DND-41 (cell line): Measurements from ENCODE around the gene DUSP10.

ENCODE experiments used
- ATAC-seq: fragments of 200-7000 bp; cut with Tn5 transposase; 3 replicates; pipeline ENCODE4 v1.9.1; 2021; ENCODE audit warnings: low read depth; ENCODE audit not compliant: insufficient read depth
- DNase-seq: peaks from one replicate; pipeline ENCODE4 v3.0.0-alpha.2; 2020
- H2AFZ ChIP-seq: 2 replicates; pipeline ENCODE4 v1.6.0; 2012; ENCODE audit warnings: low read depth, low read length
- H3K27ac ChIP-seq: 2 replicates; pipeline ENCODE4 v1.5.1; 2012; ENCODE audit warnings: low read length, inconsistent platforms
- H3K27me3 ChIP-seq: fragments of 200-600 bp; sonication (generic); 2 replicates; pipeline ENCODE4 v1.6.0; 2012; ENCODE audit warnings: low read length, mild to moderate bottlenecking, inconsistent platforms; ENCODE audit not compliant: insufficient read depth, poor library complexity
- H3K36me3 ChIP-seq: 2 replicates; pipeline ENCODE4 v1.5.1; 2012; ENCODE audit warnings: low read length, inconsistent platforms; ENCODE audit not compliant: insufficient read depth
- H3K4me1 ChIP-seq: 2 replicates; pipeline ENCODE4 v1.5.1; 2012; ENCODE audit warnings: mild to moderate bottlenecking, low read length; ENCODE audit not compliant: insufficient read depth
- H3K4me2 ChIP-seq: 2 replicates; pipeline ENCODE4 v1.6.0; 2012; ENCODE audit warnings: mild to moderate bottlenecking, moderate library complexity, low read length, inconsistent platforms; ENCODE audit not compliant: insufficient read depth
- H3K4me3 ChIP-seq, 2 experiments: fragments of 200-600 bp in 1 of 2; shearing (Covaris generic) in 1 of 2; 2 replicates each; pipeline ENCODE4 v1.5.1; 2012 to 2016; ENCODE audit warnings: inconsistent platforms in 2 of 2, low read length in 2 of 2, mild to moderate bottlenecking in 2 of 2, low read depth in 1 of 2, moderate library complexity in 1 of 2
- H3K79me2 ChIP-seq: 2 replicates; pipeline ENCODE4 v1.6.0; 2012; ENCODE audit warnings: low read length, inconsistent platforms; ENCODE audit not compliant: insufficient read depth
- H3K9ac ChIP-seq: 2 replicates; pipeline ENCODE4 v1.6.0; 2012; ENCODE audit warnings: low read depth, mild to moderate bottlenecking, inconsistent platforms, low read length, moderate library complexity
- H3K9me3 ChIP-seq: 2 replicates; pipeline ENCODE4 v1.5.1; 2012; ENCODE audit warnings: low read length, moderate library complexity, mild to moderate bottlenecking, inconsistent platforms; ENCODE audit not compliant: insufficient read depth, severe bottlenecking
- H4K20me1 ChIP-seq: 2 replicates; pipeline ENCODE4 v1.6.0; 2012; ENCODE audit warnings: low read length; ENCODE audit not compliant: insufficient read depth
- EZH2 ChIP-seq: IDR thresholded peaks from 3 replicates; pipeline ENCODE4 v1.6.1; 2012; ENCODE audit warnings: borderline replicate concordance, low read depth, mild to moderate bottlenecking, moderate library complexity, low read length, inconsistent platforms; ENCODE audit not compliant: severe bottlenecking
- TF ChIP-seq, protein P1 (sequence below): IDR thresholded peaks from 2 replicates; pipeline ENCODE4 v1.5.1; 2012; ENCODE audit warnings: borderline replicate concordance, low read length, moderate library complexity, mild to moderate bottlenecking; ENCODE audit not compliant: poor library complexity, severe bottlenecking; ENCODE audit errors: extremely low read depth

The DUSP10 gene

DNA sequence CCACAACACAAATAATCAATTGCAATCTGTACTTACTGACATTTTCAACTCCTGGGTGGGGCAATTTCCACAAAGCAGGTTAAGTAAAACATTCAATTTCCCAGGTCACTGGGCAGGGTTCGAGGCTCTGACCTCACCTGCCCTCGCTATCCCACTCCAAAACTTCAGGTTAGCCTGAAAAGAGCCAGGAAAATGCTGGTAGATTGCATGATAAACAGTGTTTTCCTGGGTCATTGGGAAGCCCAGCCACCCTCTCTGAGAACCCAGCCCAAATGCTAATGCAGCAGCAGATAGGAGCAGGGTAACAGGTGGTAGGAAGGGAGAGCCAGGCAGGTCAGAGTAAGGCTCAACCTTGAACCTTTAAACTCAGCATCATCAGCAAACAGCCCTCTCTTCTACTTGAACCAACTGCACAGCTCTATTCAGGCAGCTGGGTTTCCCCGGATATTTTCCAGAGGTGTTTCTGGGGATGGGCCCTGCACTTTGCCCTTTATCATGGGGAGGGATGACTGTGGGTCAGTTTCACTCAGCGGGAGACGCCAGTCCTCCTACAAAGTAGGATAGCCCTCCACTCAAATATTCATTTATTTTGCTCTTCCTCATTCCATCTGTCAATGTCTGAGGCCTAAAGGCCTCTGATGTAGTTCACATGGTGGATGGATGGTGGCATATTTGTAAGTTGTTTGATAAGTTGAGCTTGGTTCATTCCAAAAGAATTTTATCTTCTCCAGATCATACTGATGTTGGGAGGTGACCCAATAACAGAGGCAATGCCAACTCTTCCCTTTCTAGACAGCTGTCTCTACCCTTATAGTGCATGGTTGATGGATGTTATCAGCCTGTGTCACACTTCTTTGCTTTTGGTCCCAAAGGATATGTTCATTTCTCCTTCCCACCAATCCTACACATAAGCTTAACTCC lies 65.7 kb downstream of the DUSP10 start:
- TF ChIP-seq, protein P1, sequence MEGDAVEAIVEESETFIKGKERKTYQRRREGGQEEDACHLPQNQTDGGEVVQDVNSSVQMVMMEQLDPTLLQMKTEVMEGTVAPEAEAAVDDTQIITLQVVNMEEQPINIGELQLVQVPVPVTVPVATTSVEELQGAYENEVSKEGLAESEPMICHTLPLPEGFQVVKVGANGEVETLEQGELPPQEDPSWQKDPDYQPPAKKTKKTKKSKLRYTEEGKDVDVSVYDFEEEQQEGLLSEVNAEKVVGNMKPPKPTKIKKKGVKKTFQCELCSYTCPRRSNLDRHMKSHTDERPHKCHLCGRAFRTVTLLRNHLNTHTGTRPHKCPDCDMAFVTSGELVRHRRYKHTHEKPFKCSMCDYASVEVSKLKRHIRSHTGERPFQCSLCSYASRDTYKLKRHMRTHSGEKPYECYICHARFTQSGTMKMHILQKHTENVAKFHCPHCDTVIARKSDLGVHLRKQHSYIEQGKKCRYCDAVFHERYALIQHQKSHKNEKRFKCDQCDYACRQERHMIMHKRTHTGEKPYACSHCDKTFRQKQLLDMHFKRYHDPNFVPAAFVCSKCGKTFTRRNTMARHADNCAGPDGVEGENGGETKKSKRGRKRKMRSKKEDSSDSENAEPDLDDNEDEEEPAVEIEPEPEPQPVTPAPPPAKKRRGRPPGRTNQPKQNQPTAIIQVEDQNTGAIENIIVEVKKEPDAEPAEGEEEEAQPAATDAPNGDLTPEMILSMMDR: no peak
- no peak for TF ChIP-seq EZH2
- ATAC-seq (no peak), DNase-seq (no peak)
- Histone ChIP-seq H3K27me3 (no peaks in the 10 kb centered on the region), H3K9ac (no peak overlapping the region), H3K4me3 (no peak overlapping the region), H3K79me2 (no peaks in the 10 kb centered on the region), H3K9me3 (peaks cover 9% of the 10 kb centered on the region), H4K20me1 (no peaks in the 10 kb centered on the region), H3K36me3 (no peaks in the 10 kb centered on the region), H3K4me2 (no peak overlapping the region), H2AFZ (no peak overlapping the region), H3K4me1 (no peaks in the 10 kb centered on the region), H3K27ac (no peak overlapping the region)

DNA sequence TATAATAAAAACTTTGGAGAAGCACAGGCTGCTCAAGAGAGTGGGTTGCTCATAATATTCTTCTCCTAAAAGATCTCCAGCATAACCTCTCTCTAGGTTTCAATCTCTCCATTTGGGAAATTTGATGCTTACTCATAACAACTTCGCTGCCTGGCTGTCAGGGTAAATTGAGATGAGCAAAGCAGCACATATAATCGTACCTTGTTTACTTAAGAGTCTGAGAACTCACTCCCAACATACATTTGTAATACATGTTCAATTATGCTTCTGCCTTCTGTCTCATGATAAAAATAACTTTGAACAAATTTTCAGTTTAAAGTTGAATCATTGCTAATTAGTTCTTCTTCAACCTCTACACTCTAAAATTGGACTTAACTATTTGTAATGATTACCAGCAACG lies 68.9 kb downstream of the DUSP10 start:
- no peak for DNase-seq
- H3K4me2 ChIP-seq: no peak overlapping the region
- no peak overlapping the region for H3K9ac ChIP-seq
- H3K4me3 ChIP-seq: no peak overlapping the region
- no peaks in the 10 kb centered on the region for H3K36me3 ChIP-seq
- no peaks in the 10 kb centered on the region for H4K20me1 ChIP-seq
- no peak overlapping the region for H3K27ac ChIP-seq
- TF ChIP-seq EZH2: no peak
- TF ChIP-seq, protein P1: no peak
- ATAC-seq: no peak
- H2AFZ ChIP-seq: no peak overlapping the region
- no peaks in the 10 kb centered on the region for H3K9me3 ChIP-seq
- no peaks in the 10 kb centered on the region for H3K4me1 ChIP-seq
- H3K79me2 ChIP-seq: no peaks in the 10 kb centered on the region
- H3K27me3 ChIP-seq: no peaks in the 10 kb centered on the region

DNA sequence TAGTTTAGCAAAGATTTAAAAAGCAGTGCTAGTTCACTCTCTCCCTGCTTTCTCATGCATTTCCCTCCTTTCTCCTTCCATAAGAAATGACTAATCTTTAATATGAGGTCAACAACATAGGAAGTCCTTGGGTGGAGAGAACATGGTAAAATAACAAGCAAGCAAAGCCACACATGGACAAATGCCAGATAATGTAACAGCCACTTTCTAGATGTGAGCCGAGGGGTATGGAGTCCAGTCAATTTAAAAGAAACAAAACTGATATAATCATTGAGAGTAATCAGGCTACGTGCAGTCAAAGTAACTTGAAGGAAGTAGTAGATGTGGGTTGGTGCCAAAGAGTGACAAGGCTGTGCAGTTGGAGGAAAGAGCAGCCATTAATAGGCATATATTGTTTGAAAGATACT lies 69.6 kb downstream of the DUSP10 start:
- no peaks in the 10 kb centered on the region for H3K9me3 ChIP-seq
- H4K20me1 ChIP-seq: no peaks in the 10 kb centered on the region
- no peaks in the 10 kb centered on the region for H3K79me2 ChIP-seq
- no peaks in the 10 kb centered on the region for H3K27me3 ChIP-seq
- ATAC-seq (no peak), DNase-seq (no peak)
- H3K36me3 ChIP-seq: no peaks in the 10 kb centered on the region
- H3K4me2 ChIP-seq: no peak overlapping the region
- no peak overlapping the region for H3K4me3 ChIP-seq
- TF ChIP-seq, protein P1: no peak
- TF ChIP-seq EZH2: no peak
- H3K4me1 ChIP-seq: no peaks in the 10 kb centered on the region
- H3K9ac ChIP-seq: no peak overlapping the region
- no peak overlapping the region for H3K27ac ChIP-seq
- H2AFZ ChIP-seq: no peak overlapping the region
